KMS-11 (cell line): Measurements from ENCODE around the gene MPEG1.

ENCODE experiments used
- H2AFZ ChIP-seq: fragments of 200-600 bp; sonication (generic); 2 replicates; pipeline ENCODE4 v1.6.1; 2016; ENCODE audit warnings: antibody characterized with exemption, mixed run types, low read depth
- H3K27ac ChIP-seq: fragments of 200-600 bp; sonication (generic); 2 replicates; pipeline ENCODE4 v1.6.1; 2016; ENCODE audit warnings: mild to moderate bottlenecking, mixed run types
- H3K27me3 ChIP-seq: fragments of 200-600 bp; sonication (generic); 2 replicates; pipeline ENCODE4 v1.6.1; 2017; ENCODE audit warnings: mild to moderate bottlenecking, low read depth, mixed run types, moderate library complexity; ENCODE audit not compliant: insufficient read depth
- H3K36me3 ChIP-seq: fragments of 200-600 bp; sonication (generic); 2 replicates; pipeline ENCODE4 v1.6.1; 2017; ENCODE audit warnings: mild to moderate bottlenecking, mixed run types; ENCODE audit not compliant: insufficient read depth
- H3K4me1 ChIP-seq: fragments of 200-600 bp; sonication (generic); 2 replicates; pipeline ENCODE4 v1.6.1; 2016; ENCODE audit warnings: mild to moderate bottlenecking, low read depth, mixed run types; ENCODE audit not compliant: poor library complexity, severe bottlenecking
- H3K4me2 ChIP-seq: fragments of 200-600 bp; sonication (generic); 2 replicates; pipeline ENCODE4 v1.7.0; 2016; ENCODE audit warnings: mild to moderate bottlenecking, mixed run types
- H3K4me3 ChIP-seq: fragments of 200-600 bp; sonication (generic); IDR thresholded peaks from 2 replicates; pipeline ENCODE4 v1.6.1; 2017; ENCODE audit warnings: low read depth, low read length, mixed read lengths; ENCODE audit not compliant: insufficient read depth
- H3K79me2 ChIP-seq: fragments of 200-600 bp; sonication (generic); 2 replicates; pipeline ENCODE4 v1.6.1; 2016; ENCODE audit warnings: low read depth, mixed run types; ENCODE audit not compliant: insufficient read depth
- H3K9ac ChIP-seq: fragments of 200-600 bp; sonication (generic); 2 replicates; pipeline ENCODE4 v1.6.1; 2016; ENCODE audit warnings: mild to moderate bottlenecking, mixed run types
- H4K20me1 ChIP-seq: fragments of 200-600 bp; sonication (generic); 2 replicates; pipeline ENCODE4 v1.6.1; 2016; ENCODE audit warnings: mild to moderate bottlenecking, mixed run types; ENCODE audit not compliant: insufficient read depth
- TF ChIP-seq, protein P1 (sequence below): fragments of 200-600 bp; sonication (generic); conservative IDR thresholded peaks from 2 replicates; pipeline ENCODE4 v1.6.1; 2017; ENCODE audit warnings: low read depth, mild to moderate bottlenecking, antibody characterized with exemption, low read length, moderate library complexity, mixed read lengths

The MPEG1 gene

DNA sequence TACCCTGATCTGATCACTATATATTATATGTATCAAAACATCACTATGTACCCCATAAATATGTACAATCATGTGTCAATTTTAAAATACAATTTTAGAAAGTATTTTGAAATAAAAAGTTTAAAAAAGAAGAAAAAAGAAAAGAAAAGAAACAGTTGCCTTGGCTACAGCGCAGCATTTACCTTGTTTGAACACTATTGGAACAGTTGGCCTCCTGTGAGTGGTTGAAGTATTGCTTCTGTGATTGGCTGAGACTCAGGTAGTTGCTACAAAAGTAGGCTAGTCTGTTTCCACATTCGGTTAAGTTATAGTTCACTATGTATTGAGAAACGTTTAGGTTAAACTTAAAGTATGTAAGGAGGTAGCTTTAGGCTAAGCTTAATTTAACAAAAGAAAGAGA is 48.7 kb downstream of the MPEG1 start:
- TF ChIP-seq, protein P1, sequence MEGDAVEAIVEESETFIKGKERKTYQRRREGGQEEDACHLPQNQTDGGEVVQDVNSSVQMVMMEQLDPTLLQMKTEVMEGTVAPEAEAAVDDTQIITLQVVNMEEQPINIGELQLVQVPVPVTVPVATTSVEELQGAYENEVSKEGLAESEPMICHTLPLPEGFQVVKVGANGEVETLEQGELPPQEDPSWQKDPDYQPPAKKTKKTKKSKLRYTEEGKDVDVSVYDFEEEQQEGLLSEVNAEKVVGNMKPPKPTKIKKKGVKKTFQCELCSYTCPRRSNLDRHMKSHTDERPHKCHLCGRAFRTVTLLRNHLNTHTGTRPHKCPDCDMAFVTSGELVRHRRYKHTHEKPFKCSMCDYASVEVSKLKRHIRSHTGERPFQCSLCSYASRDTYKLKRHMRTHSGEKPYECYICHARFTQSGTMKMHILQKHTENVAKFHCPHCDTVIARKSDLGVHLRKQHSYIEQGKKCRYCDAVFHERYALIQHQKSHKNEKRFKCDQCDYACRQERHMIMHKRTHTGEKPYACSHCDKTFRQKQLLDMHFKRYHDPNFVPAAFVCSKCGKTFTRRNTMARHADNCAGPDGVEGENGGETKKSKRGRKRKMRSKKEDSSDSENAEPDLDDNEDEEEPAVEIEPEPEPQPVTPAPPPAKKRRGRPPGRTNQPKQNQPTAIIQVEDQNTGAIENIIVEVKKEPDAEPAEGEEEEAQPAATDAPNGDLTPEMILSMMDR, result no peak
- no peaks in the 10 kb centered on the region for H3K36me3 ChIP-seq
- no peaks in the 10 kb centered on the region for H3K79me2 ChIP-seq
- H3K4me2 ChIP-seq, result no peak overlapping the region
- H3K9ac ChIP-seq, result no peak overlapping the region
- H3K27ac ChIP-seq, result no peak overlapping the region
- H3K27me3 ChIP-seq, result no peaks in the 10 kb centered on the region
- no peak overlapping the region for H3K4me3 ChIP-seq
- no peaks in the 10 kb centered on the region for H4K20me1 ChIP-seq
- H3K4me1 ChIP-seq, result no peaks in the 10 kb centered on the region
- H2AFZ ChIP-seq, result no peak overlapping the region
